GM10266 (cell line): Measurements from ENCODE around the gene TMOD4.

Source experiments
- DNase-seq: peaks from one replicate; pipeline ENCODE4 v3.0.0; 2012; ENCODE audit errors: extremely low spot score
- CTCF ChIP-seq: IDR thresholded peaks from 2 replicates; pipeline ENCODE4 v1.5.1; 2012; ENCODE audit warnings: mild to moderate bottlenecking, low read depth; ENCODE audit not compliant: control insufficient read depth, insufficient read depth; ENCODE audit errors: missing control alignments

TMOD4 gene

GRCh38 chr1:151171190-151171589 lies 4.6 kb downstream of the TMOD4 start:
- DNase-seq: no peak
- TF ChIP-seq CTCF: no peak

- TF ChIP-seq CTCF: no peak
- no peak for DNase-seq
These were observed 8.7 kb downstream of the TMOD4 start for GRCh38 chr1:151167116-151167515.

GRCh38 chr1:151166505-151166956 lies 9.2 kb downstream of the TMOD4 start:
- DNase-seq: no peak
- TF ChIP-seq CTCF: no peak

GRCh38 chr1:151165738-151166504 lies 9.9 kb downstream of the TMOD4 start, which contains the start of the genes LYSMD1 and SCNM1:
LYSMD1 (minus strand) TSS chr1:151165902; CDS start chr1:151165258, 644 bp downstream.
SCNM1 (plus strand) TSS chr1:151166144; CDS start chr1:151166153, 9 bp downstream.
- TF ChIP-seq CTCF: no peak

GRCh38 chr1:151165281-151165737 lies 10.5 kb downstream of the TMOD4 start:
- TF ChIP-seq CTCF: no peak
- DNase-seq: no peak

More at GRCh38 chr1:151165738-151166504, 9.9 kb downstream of the TMOD4 start, which contains the start of the genes LYSMD1 and SCNM1:
- peak; percentile 89 for DNase-seq

GRCh38 chr1:151164732-151165280 lies 11.0 kb downstream of the TMOD4 start:
- no peak for TF ChIP-seq CTCF
- DNase-seq: no peak

GRCh38 chr1:151159373-151159772 lies 16.4 kb downstream of the TMOD4 start:
- no peak for TF ChIP-seq CTCF
- DNase-seq: no peak
